Middle frontal gyrus (tissue), 1 donor: ENCODE measurements around the gene PAGR1.
A peak's percentile ranks its signal among the peaks of the same experiment; 100 is the strongest.
"Not testable (repeated sequence)": the region's sequence is repeated elsewhere in the genome, so short reads cannot be mapped to it uniquely, and the experiment has no call there.

Source experiments
- DNase-seq: peaks from one replicate; pipeline ENCODE4 v3.0.0-alpha.2; 2015; ENCODE audit warnings: low spot score; ENCODE audit errors: extremely low spot score

PAGR1 gene

DNA sequence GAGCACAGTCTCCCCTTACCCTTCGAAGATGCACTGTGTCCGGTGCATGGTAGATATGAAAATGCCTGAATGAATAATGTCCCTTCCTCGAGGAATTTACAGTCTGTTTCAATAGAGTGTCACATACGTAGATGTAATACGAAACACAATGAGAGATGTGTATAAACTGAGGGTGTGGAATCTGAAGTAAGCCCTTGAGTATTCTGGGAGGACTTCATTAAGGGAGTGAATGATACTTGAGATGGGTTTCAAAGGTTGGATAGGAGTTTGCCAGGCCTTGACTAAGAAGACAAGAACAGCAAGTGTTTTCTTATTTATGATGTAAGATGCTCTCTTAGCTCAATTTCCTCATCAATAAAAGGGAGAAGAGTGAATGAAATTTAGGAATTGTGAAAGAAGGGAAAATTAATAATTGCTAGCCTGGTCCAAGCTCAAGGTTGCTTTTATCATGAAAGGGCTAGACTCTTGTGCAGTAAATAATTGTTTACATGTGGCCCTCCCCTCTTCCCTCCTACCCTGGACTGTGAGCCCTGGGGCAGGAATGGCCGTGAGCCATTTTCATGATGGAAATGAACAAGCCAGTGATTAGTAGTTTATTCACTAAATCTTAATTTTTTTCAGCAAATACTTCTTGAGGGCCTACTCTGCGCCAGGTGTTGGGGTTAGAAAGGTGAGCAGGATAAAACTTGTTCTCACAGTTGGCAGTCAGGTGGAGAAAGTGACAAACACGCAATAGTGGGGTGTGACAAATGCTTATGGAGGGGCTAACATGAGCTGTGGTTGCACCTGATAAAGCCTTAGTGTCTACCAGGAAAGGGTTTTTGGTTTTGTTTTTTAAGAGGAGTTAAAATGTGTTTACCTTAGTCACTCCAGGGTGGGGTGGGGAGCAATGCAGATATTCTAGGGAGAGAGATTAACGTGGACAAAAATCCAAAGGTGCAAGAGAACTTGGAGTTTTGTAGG lies 23.8 kb upstream of the PAGR1 start:
- DNase-seq: no peak

DNA sequence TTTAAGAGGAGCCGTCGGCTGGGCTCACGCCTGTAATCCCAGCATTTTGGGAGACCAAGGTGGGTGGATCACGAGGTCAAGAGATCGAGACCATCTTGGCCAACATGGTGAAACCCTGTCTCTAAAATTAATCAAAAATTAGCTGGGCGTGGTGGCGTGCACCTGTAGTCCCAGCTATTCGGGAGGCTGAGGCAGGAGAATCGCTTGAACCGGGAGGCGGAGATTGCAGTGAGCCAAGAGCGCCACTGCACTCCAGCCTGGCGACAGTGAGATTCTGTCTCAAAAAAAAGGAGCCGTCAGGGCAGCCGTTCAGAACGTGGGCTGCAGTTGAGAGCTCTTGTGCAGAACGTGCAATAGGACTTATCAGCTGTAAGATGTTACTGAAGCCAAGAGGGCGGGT lies 22.8 kb upstream of the PAGR1 start:
- DNase-seq: not testable (repeated sequence)

DNA sequence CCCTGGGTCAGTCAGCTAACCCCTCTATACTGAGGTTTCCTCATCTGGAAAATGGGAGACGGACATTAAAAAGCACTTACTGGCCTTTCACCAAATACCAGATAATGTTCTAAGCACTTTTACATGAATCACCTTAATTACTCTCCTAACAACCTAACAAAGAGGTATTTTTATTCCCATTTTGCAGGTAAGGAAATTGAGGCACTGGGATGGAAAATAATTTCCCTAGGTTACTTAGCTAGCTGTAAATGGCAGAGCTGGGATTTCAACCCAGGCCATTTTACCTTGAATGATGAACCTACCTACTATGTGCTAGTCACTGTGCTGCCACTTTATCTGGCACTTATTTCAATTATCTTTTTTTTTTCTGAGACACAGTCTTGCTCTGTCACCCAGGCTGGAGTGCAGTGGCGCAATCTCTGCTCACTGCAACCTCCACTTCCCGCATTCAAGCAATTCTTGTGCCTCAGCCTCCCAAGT lies 21.7 kb upstream of the PAGR1 start:
- no peak for DNase-seq

DNA sequence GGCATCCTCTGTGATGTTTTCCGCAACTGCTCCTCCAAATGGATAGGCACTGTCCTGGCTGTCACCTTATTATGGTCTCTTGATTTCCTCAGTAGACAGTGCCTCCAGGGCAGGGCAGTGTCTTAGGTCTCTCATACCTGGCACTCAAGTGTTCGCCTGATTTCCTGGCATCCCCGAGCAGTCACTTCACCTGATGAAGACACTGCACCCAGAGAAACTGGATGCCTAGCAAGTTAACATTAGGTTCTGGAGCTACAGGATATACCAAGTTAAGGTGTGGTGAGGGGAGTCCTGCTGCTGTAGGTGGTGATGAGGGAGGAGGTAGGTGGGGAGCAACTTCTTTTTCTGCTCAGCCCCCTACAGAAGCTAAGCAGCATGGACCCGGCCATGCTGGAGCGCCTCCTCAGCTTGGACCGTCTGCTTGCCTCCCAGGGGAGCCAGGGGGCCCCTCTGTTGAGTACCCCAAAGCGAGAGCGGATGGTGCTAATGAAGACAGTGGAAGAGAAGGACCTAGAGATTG lies 13.5 kb upstream of the PAGR1 start:
- no peak for DNase-seq

DNA sequence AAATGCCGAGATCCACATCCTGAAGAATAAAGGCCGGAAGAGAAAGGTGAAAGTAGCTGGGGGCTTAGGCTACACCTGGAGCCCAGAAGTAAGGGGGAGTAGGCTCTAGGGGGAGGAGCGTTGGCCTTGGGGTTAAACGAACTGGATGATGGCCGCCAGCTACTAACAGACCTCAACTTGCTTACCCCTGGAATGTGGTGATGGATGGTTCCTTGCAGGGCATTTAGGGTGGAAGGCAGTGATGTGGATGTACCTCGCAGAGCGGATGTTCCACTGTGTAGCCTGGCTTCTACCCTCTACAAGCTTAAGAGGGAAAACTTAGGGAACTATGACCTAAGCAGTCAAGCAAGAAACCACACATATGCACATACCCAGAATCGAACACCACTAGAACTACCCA lies 11.9 kb upstream of the PAGR1 start:
- no peak for DNase-seq

DNA sequence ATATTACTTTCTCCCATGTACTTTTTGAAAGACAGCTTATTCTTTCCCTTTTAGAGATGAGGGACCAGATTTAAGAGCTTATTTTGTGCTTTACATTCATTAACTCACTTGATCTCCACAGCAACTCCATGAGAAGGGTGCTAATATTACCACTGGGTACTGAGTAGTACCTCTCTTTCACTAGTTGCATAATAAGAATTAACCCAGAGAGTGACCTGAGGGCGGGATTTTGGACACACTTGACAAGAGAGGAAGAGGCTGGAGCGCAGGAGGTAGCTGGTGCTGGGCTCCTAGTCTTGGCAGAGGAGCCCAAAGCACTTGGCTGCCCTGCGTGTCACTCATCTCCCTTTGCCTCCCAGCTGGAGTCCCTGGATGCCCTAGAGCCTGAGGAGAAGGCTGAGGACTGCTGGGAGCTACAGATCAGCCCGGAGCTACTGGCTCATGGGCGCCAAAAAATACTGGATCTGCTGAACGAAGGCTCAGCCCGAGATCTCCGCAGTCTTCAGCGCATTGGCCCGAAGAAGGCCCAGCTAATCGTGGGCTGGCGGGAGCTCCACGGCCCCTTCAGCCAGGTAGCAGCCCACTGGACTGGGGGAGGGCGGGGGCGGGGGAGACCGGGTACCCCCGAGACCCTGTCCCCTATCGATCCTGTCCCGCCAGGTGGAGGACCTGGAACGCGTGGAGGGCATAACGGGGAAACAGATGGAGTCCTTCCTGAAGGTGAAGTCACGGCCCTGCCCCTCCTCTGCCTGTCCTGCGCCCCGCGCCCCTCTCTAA lies 11.3 kb upstream of the PAGR1 start:
- DNase-seq: no peak

DNA sequence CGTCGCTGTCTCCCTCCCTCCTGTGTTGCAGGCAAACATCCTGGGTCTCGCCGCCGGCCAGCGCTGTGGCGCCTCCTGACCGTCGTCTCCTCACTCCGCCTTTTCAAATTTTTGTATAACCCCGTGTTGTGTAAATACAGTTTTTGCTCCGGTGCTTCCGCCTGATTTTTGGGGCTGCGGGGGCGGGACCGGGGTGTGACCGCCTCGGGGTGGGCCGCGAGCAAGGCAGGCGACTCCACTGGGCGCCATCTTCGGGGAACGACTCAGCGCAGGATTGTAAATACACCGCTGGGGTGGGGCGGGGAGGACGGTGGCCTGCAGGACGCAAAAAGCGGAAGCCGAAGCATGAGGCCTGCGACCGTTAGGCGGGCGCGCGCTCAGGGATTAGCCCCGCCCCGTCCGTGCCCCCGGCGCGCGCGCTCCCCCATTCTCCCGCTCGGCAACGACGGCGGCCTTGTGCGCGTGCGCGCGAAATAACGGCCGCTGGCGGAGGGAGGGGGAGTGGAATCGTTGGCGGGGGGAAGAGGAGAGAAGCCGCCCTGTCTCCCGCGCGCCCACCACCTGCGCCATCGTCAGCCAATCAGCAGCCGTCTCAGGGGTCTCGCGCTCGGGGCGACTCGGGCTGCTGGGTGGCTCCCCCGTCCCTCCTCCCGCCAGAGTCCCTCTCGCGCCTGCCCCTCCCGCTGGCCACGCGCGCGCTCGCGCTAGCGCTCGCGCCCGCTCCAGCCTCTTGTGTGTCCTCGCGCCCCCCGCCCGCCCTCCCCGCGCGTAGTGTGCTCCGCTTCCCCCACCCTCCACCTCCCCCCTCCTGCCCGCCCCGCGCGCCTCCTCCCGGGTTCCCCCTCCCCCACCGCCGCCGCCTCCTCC lies 10.5 kb upstream of the PAGR1 start:
- peak; percentile 94 for DNase-seq

DNA sequence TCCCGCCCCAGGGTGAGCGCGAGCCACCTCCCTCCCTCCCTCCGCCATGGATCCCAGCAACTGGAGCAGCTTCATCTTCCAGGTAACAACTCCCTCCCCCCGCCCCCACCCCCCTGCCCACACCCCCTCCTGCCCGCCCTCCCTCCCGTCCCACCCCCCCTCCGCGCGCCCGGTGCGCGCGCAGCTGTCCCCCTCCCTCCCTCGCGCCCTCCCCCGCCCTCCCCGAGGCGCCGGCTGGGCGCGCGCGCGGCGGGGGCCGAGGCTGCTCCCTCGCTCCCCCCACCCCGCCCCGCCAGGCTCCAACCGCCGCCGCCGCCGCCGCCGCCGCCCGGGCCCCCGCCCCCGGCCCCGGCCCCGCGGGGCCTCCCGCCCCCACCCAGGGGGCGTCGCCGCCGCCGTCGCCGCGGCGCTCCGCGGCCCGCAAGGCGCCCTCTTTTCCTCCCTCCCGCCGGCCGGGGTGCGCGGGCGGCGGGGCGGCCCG lies 9.8 kb upstream of the PAGR1 start, which contains the start of gene MAZ:
MAZ (plus strand) TSS at position 431 of the 481 bp plus-strand sequence. CDS start 173 bp downstream, outside the sequence.
- no peak for DNase-seq

DNA sequence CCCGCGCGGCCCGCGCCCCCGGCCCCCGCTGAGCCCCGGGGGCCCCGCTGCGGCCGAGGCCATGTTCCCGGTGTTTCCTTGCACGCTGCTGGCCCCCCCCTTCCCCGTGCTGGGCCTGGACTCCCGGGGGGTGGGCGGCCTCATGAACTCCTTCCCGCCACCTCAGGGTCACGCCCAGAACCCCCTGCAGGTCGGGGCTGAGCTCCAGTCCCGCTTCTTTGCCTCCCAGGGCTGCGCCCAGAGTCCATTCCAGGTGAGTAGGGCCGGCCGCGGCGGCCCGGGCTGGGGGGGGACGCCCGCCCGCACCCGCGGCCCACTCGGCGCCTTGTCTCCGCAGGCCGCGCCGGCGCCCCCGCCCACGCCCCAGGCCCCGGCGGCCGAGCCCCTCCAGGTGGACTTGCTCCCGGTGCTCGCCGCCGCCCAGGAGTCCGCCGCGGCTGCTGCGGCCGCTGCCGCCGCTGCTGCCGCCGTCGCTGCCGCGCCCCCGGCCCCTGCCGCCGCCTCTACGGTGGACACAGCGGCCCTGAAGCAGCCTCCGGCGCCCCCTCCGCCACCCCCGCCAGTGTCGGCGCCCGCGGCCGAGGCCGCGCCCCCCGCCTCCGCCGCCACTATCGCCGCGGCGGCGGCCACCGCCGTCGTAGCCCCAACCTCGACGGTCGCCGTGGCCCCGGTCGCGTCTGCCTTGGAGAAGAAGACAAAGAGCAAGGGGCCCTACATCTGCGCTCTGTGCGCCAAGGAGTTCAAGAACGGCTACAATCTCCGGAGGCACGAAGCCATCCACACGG lies 9.1 kb upstream of the PAGR1 start:
- no peak for DNase-seq

DNA sequence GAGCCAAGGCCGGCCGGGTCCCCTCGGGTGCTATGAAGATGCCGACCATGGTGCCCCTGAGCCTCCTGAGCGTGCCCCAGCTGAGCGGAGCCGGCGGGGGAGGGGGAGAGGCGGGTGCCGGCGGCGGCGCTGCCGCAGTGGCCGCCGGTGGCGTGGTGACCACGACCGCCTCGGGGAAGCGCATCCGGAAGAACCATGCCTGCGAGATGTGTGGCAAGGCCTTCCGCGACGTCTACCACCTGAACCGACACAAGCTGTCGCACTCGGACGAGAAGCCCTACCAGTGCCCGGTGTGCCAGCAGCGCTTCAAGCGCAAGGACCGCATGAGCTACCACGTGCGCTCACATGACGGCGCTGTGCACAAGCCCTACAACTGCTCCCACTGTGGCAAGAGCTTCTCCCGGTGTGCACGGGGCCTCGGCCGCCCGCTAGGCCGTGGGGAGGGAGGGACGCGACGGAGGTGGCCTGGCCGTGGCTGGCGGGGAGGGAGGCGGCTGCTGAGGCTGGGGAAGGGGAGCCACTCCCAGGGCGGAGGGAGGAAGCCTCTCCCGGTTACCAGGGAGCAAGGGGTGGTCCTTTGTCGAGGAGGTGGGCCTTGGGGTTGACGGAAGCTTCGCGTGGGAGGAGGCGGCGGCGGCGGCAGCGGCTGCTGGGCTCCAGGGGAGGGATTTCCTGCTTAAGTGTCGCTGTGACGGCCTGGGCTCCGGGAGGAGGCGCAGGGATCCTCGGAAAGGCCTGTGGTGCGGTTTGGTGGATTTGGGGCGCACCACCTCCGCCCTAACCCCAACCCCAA lies 8.3 kb upstream of the PAGR1 start:
- DNase-seq: peak; percentile 68

DNA sequence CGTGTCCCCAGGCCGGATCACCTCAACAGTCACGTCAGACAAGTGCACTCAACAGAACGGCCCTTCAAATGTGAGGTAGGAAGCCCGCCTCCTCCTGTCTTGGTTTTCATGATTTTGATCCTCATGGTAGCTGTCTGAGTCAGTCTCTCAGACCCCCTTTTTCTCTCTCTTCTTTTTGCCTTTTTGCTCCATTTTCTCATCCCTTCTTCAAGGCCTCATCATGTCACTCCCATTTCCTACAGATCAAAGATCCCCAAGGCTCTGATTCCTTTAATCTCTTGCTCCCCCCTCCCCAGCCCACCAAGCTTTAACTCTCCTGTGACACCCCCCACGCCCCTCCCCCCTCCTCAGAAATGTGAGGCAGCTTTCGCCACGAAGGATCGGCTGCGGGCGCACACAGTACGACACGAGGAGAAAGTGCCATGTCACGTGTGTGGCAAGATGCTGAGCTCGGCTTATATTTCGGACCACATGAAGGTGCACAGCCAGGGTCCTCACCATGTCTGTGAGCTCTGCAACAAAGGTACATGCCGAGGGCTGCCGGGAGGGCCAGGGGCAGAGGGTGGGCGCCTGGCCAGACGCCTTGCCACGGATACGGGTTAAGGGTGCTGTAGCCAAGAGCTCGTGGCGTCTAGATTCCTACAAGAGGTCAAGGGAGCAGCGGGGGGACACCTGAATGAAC lies 7.6 kb upstream of the PAGR1 start:
- DNase-seq: no peak

DNA sequence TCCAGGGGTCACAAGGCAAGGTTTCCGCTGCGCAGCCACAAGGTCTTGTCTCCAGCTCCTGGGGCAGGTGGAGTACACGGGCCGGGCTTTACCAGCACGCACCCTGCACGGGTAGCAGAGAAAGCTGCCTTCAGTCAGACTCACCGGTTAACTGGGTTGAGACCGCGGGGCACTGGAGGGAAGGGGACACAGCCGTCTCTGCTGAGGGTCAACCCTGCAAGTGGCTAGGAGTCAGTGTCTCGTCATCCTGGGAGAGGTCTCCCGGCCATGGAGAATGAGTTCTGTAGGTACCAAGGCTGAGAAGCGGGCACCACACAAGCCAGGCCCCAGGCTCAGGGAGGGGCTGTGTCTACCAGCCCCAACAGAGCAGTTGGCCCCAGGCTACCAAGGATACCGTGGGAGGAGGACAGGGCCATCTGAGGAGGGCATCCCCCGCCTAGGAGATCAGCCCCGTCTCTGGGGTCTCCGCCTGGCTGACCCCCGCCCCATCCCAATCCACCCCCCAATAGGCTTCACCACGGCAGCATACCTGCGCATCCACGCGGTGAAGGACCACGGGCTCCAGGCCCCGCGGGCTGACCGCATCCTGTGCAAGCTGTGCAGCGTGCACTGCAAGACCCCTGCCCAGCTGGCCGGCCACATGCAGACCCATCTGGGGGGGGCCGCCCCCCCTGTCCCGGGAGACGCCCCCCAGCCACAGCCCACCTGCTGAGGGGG lies 6.8 kb upstream of the PAGR1 start:
- DNase-seq: no peak

DNA sequence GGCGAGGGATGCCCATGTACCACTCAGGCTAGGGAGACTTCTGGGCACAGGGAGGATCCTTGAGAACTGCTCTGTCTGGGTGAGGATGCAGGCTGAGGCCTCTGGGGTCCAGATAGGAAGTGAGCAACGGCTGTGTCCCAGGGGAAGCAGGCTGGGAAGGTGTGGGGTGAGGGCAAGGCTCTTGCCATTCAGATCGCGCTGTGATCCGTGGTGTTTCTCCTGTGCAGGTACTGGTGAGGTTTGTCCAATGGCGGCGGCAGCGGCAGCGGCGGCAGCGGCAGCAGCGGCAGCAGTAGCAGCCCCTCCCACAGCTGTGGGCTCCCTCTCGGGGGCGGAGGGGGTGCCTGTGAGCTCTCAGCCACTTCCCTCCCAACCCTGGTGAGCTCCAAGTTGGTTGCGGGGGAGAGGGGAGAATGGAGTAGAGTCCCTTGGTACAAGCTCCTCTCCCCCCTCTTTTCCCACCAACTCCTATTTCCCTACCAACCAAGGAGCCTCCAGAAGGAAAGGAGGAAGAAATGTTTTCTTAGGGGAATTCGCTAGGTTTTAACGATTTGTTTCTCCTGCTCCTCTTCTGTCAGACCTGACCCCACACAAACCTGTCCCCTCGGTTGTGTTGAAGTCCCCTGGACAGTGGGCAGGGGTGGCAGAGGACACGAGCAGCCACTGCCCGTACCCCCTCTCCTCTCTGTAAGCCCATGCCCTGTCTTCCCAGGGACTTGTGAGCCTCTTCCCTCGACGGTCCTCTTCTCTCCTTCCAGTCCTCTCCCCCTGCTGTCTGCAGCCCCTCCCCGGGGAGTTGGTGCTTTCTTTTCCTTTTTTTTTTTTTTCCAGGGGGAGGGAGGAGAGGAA lies 5.9 kb upstream of the PAGR1 start:
- no peak for DNase-seq

DNA sequence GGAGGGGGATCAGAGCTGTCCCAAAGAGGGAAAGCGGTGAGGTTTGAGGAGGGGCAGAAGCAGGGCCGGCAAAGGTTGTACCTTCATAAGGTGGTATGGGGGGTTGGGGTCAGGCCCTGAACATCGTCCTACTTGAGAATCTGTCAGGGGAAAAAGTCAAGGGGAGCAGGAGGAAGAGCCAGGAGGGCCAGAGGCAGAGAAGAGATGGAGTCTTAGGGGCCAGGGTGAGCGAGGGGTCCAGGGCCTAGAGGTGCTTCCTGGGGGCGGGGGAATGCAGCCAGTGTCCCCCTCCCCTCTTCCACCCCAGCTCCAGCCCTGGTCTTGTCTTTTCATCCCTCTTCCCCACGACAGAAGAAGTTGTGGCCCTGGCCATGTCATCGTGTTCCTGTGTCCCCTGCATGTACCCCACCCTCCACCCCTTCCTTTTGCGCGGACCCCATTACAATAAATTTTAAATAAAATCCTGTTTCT lies 5.2 kb upstream of the PAGR1 start:
- DNase-seq: no peak

DNA sequence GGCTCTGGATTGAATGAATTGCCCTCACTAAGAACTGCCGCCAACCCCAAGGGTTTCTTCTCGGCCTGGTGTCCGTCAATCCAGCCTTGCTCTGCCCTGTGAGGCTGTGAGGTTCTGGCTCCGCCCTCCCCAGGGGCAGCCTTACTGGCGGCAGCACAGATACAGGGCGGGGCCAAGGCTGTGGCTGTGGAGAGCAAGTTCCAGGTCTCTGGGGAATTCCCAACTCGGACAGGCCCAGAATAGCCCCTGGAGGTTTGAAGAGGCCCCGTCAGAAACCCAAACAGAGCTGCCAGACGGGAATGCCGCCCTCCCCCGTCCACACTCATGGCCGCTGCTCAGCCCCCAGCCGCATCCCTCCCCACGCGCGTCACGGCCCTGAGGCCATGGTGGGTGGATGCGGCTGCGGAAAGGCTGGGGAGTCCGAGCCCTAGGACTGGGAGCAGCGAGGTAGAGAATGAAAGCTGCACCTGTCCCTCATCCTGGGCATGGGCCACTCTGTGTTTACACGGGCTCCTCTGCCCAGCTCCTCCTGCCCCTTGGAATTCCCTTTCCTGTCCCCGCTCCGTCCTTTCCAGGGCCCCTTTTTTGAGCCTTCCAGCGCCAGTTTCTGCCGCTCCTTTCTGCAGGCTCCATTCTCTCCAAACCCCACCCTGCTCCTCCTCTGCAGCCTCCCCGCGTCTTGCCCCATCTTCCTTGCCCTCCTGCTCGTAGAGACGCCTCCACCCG lies 4.6 kb upstream of the PAGR1 start:
- DNase-seq: peak; percentile 79
